Kasumi-1 (cell line): ENCODE results near the gene UTS2R.

ENCODE experiments used
- DNase-seq, 2 experiments: peaks; one replicate each; lab custom pipeline; 2025; lab: John Stamatoyannopoulos, UW

Gene UTS2R

GRCh38 chr17:82389379-82389778 is 17.8 kb downstream of the UTS2R start:
- no peak for DNase-seq

GRCh38 chr17:82390015-82390859 is 18.7 kb downstream of the UTS2R start:
- DNase-seq: no peak

- no peak for DNase-seq
These were observed 19.4 kb downstream of the UTS2R start for GRCh38 chr17:82390860-82391435.

DNA sequence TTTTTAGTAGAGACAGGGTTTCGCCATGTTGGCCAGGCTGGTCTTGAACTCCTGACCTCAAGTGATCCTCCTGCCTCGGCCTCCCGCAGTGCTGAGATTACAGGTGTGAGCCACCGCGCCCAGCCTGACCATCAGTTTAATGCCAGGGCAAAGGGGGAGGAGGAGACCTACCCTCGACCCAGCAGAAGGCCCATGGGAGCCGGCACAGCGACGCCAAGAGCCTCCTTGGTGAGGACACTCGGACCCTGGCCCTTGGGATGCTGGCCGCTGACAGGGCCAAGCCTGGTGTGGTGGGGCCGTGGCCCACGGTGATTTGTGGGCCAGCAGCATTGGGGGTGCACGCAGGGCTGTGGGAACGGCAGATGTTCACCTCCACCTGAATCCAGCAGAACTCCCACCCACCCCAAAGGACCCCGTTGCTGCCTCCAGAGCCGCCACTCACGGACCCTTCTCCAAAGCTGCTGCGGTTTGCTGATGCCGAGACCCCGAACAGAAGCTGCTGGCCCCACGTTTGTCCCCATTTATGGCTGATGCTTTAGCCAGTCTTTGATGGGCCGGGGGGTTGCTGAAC is 20.0 kb downstream of the UTS2R start:
- DNase-seq: no peak

- no peak for DNase-seq
These were observed 20.8 kb downstream of the UTS2R start for GRCh38 chr17:82392209-82392920.

GRCh38 chr17:82392941-82393340 is 21.4 kb downstream of the UTS2R start:
- DNase-seq: no peak

- no peak for DNase-seq
These were observed 22.7 kb downstream of the UTS2R start for GRCh38 chr17:82394278-82394677.

- no peak for DNase-seq
These were observed 25.3 kb downstream of the UTS2R start for GRCh38 chr17:82396601-82397435.

- no peak for DNase-seq
These were observed 26.1 kb downstream of the UTS2R start for GRCh38 chr17:82397449-82398335.

DNA sequence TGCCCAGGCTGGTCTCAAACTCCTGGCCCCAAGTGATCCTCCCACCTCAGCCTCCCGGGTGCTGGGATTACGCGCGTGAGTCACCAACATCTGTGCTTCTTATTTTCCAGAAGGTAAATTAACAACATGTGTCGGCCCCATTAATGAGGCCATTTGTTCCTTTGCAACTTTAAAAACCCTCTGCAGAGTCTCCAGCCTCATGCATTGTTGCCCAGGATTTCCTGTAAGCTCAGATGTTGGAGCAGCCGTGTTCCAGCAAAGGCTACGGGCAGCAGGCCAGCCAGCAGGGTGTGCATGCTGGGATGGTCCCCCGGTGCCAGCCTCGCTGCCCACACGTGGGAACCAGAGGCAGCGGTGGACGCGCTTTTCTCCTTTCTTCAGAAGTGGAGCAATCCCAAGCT is 27.5 kb downstream of the UTS2R start:
- peak; percentile 76 to 84 for DNase-seq

GRCh38 chr17:82399601-82400101 is 28.1 kb downstream of the UTS2R start:
- peak in 1 of 2 experiments; percentile 23 for DNase-seq

GRCh38 chr17:82400206-82400605 is 28.6 kb downstream of the UTS2R start:
- peak; percentile 94 for DNase-seq

GRCh38 chr17:82400830-82401229 is 29.3 kb downstream of the UTS2R start:
- peak; percentile 87 to 92 for DNase-seq

DNA sequence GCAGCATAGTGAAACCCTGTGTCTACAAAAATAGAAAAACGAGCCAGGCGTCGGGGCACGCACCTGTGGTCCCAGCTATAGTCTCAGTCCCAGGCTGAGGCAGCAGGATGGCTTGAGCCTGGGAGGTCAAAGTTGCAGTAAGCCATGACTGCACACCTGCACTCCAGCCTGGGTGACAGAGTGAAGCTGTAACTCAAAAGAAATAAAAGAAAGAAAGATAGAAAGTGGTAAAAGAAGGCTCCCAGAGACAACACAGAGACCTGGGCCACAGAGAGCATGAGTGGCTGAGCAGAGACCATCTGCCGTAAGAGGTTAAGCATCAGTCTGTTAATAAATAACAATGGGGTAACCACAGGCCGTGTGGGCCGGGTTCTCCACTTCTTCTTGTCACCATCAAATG is 31.3 kb downstream of the UTS2R start:
- DNase-seq: no peak

- no peak for DNase-seq
These were observed 32.4 kb downstream of the UTS2R start for GRCh38 chr17:82403662-82404660.

GRCh38 chr17:82405051-82405450 is 33.5 kb downstream of the UTS2R start:
- DNase-seq: no peak

- DNase-seq: no peak
These were observed 34.6 kb downstream of the UTS2R start for GRCh38 chr17:82406131-82406671.

GRCh38 chr17:82407255-82407654 is 35.7 kb downstream of the UTS2R start:
- no peak for DNase-seq
